ENCODE data around the gene DISC1. TPM values are rescaled to one million over a fixed set of nuclear protein-coding genes. Genes with fewer than 3 reads are reported as not detected.

Gene DISC1
- total RNA-seq, 2 experiments from 2014 or later = 3.5 to 5.0 TPM

DNA sequence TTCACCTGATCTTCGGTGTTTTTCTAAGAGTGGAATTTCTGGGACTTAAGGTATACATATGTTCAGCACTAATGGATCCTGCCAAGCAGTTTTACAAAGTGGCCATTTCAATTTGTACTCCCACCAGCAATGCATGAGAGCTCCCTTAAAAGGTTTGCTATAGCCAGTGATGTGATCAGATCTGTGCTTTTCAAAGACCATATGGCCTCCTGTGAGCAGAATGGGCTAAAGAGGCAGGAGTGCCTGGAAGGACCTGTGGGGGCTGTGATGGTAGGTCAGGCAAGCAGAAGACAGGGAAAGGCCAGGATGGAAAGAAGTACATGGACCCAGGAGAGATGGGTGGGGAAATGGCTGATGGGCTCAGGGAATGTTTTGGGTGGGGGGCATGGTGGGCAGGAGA is 252.7 kb downstream of the DISC1 start:
- no peak overlapping the region for H3K4me3 Mint-ChIP-seq
- DNase-seq (no peak), ATAC-seq (no peak)
- TF ChIP-seq, protein P1, sequence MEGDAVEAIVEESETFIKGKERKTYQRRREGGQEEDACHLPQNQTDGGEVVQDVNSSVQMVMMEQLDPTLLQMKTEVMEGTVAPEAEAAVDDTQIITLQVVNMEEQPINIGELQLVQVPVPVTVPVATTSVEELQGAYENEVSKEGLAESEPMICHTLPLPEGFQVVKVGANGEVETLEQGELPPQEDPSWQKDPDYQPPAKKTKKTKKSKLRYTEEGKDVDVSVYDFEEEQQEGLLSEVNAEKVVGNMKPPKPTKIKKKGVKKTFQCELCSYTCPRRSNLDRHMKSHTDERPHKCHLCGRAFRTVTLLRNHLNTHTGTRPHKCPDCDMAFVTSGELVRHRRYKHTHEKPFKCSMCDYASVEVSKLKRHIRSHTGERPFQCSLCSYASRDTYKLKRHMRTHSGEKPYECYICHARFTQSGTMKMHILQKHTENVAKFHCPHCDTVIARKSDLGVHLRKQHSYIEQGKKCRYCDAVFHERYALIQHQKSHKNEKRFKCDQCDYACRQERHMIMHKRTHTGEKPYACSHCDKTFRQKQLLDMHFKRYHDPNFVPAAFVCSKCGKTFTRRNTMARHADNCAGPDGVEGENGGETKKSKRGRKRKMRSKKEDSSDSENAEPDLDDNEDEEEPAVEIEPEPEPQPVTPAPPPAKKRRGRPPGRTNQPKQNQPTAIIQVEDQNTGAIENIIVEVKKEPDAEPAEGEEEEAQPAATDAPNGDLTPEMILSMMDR (IDR thresholded peaks at IDR 0.05) = no peak
- intact Hi-C loops (cut with micrococcal nuclease) = no loop called here
- no peaks in the 10 kb centered on the region for H3K4me1 Mint-ChIP-seq (ENCODE audit: low read depth)
- no peaks in the 10 kb centered on the region for H3K27me3 Mint-ChIP-seq
- H3K9me3 Mint-ChIP-seq = peaks cover 6% of the 10 kb centered on the region
- no peak overlapping the region for H3K27ac Mint-ChIP-seq
- peaks cover 10% of the 10 kb centered on the region for H3K36me3 Mint-ChIP-seq (ENCODE audit: low read depth)
- ChIA-PET POLR2A (no interaction called here), CTCF (no interaction called here)

DNA sequence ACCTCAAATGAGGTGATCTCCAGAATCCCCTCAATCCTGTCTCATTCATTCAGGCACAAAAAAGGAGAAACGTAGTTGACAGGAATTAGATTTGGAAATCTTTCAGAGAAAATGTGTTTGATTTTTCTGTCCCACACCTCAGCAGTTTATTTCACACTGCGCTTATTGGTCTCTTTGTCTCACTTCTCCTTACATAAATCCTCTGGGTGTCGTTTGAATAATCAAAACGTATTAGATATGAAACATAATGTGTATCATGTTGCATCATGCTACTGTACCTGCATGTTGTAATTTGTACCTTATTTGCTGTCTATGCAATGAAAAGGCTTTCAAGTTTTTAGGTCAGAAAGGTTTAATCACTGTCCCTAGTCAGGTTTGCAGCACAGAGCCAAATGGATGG is 255.7 kb downstream of the DISC1 start:
- TF ChIP-seq, protein P1 (IDR thresholded peaks at IDR 0.05) = no peak
- ATAC-seq = no peak
- no peak overlapping the region for H3K4me3 Mint-ChIP-seq
- no peak overlapping the region for H3K27ac Mint-ChIP-seq
- H3K4me1 Mint-ChIP-seq (ENCODE audit: low read depth) = no peaks in the 10 kb centered on the region
- ChIA-PET POLR2A (no interaction called here), CTCF (interaction anchor here (0.7 kb wide), 1 partner anchor 12 kb away, joined by 3 read pairs; no protein-coding TSS in a partner anchor)
- H3K36me3 Mint-ChIP-seq (ENCODE audit: low read depth) = no peaks in the 10 kb centered on the region
- no peak for DNase-seq
- no peaks in the 10 kb centered on the region for H3K27me3 Mint-ChIP-seq
- no peaks in the 10 kb centered on the region for H3K9me3 Mint-ChIP-seq
- intact Hi-C loops (cut with micrococcal nuclease) = no loop called here

DNA sequence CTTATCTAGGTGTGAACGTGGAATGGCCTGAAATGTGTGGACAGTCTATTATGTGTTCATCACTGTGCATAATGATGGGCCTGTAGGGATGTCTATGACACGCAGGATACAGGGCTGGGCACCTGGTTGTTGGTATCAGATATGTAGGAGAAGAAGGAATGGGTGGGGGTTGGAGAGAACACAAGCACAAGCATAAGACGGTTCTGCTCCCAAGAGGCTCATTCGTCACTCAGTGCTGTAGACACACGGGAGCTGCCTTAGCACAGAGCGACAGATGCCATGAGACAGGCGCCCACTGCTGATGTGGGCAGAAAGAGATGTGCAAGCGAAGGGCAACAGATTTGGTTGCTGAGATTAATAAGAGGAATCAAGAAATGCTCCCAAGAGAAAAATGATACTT is 256.2 kb downstream of the DISC1 start:
- Mint-ChIP-seq H3K36me3 (ENCODE audit: low read depth) (no peaks in the 10 kb centered on the region), H3K4me1 (ENCODE audit: low read depth) (no peaks in the 10 kb centered on the region), H3K27me3 (no peaks in the 10 kb centered on the region), H3K27ac (no peak overlapping the region), H3K4me3 (no peak overlapping the region), H3K9me3 (no peaks in the 10 kb centered on the region)
- intact Hi-C loops (cut with micrococcal nuclease) = no loop called here
- POLR2A ChIA-PET = no interaction called here
- no peak for DNase-seq
- ATAC-seq = no peak
- TF ChIP-seq, protein P1 (IDR thresholded peaks at IDR 0.05) = no peak
- CTCF ChIA-PET = interaction anchor here (0.7 to 1.1 kb wide), 3 partner anchors 8 to 17 kb away, joined by 3 read pairs; no protein-coding TSS in a partner anchor

DNA sequence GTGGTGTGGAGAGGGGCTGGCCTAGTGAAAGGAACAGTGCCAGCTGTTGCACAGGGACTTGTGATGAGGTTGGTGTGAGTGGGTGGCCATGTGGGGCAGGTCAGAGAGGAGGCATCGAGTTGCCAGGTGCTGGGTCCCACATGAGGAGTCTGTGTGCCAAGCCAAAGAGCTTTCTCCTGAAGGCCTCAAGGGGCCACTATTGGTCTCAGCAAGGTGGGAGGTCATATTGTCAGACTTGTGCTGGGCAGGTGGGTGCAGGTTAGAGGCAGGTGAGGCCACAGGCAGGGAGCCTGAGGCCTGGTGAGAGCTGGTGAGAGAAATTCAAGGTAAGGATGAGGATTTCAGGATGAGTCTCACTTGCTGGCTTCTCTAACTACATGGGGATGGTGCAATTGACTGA is 256.8 kb downstream of the DISC1 start:
- intact Hi-C loops (cut with micrococcal nuclease) = no loop called here
- no peaks in the 10 kb centered on the region for H3K4me1 Mint-ChIP-seq (ENCODE audit: low read depth)
- ChIA-PET POLR2A (no interaction called here), CTCF (interaction anchor here (0.7 to 1.1 kb wide), 3 partner anchors 9 to 17 kb away, joined by 3 read pairs; no protein-coding TSS in a partner anchor)
- H3K27me3 Mint-ChIP-seq = no peaks in the 10 kb centered on the region
- H3K4me3 Mint-ChIP-seq = no peak overlapping the region
- H3K36me3 Mint-ChIP-seq (ENCODE audit: low read depth) = no peaks in the 10 kb centered on the region
- TF ChIP-seq, protein P1 (IDR thresholded peaks at IDR 0.05) = no peak
- H3K27ac Mint-ChIP-seq = no peak overlapping the region
- DNase-seq (no peak), ATAC-seq (no peak)
- H3K9me3 Mint-ChIP-seq = no peaks in the 10 kb centered on the region

DNA sequence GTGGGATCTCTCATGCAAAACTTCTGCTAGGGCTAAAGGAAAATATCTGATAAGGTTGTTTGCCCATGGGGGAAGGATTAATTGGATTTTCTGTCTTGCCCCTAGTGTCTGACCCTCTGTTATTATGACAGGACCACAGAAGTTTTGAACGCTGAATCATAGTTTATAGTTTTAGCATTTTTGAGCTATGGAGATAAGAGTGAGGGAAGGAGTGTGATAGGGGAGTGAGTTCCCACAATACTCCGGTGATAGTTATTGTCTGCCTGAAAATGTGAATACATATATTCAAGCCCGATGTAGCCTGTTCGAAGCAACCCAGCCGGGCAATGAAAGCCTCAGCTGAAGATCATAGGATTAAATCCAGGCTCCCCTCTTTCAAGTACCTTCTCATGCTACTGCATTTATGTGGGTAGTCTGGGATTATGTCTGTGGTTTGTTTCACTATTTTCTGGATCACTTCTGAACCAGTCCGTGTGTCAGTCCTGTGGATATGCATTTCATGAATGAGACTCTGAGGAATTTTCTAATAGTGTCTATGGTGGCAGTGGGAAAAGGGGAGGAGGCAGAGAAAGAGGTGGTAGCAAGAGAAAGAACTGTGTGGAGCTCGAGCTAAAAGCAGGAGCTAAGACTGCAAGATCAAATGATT is 258.7 kb downstream of the DISC1 start:
- no peaks in the 10 kb centered on the region for H3K36me3 Mint-ChIP-seq (ENCODE audit: low read depth)
- H3K27me3 Mint-ChIP-seq = no peaks in the 10 kb centered on the region
- CTCF ChIA-PET = no interaction called here
- POLR2A ChIA-PET = no interaction called here
- no peaks in the 10 kb centered on the region for H3K9me3 Mint-ChIP-seq
- H3K27ac Mint-ChIP-seq = no peak overlapping the region
- no peaks in the 10 kb centered on the region for H3K4me1 Mint-ChIP-seq (ENCODE audit: low read depth)
- TF ChIP-seq, protein P1 (IDR thresholded peaks at IDR 0.05) = no peak
- DNase-seq = no peak
- H3K4me3 Mint-ChIP-seq = no peak overlapping the region
- intact Hi-C loops (cut with micrococcal nuclease) = no loop called here
- ATAC-seq = no peak

Measured in activated CD8-positive, alpha-beta T cell treated with anti-CD3 and anti-CD28 coated beads for 36 hours (primary cell).